IMR-90 (cell line): ENCODE results near the gene OXSR1.

Experiments used
- CEBPB ChIP-seq: IDR thresholded peaks from 2 replicates; pipeline ENCODE4 v1.6.1; 2012; ENCODE audit warnings: low read depth, low read length, improper control_type of control experiment
- CHD1 ChIP-seq: IDR thresholded peaks from 2 replicates; pipeline ENCODE4 v1.6.1; 2012; ENCODE audit warnings: low read depth, low read length, improper control_type of control experiment
- CTCF ChIP-seq: conservative IDR thresholded peaks from 2 replicates; pipeline ENCODE4 v1.5.1; 2012; ENCODE audit warnings: mild to moderate bottlenecking, low read depth, low read length, improper control_type of control experiment
- FOS ChIP-seq: fragments of 150-350 bp; IDR thresholded peaks from 2 replicates; pipeline ENCODE4 v1.6.1; 2016; ENCODE audit warnings: low read depth, low read length
- MAFK ChIP-seq: IDR thresholded peaks from 2 replicates; pipeline ENCODE4 v1.6.1; 2012; ENCODE audit warnings: low read depth, low read length, improper control_type of control experiment
- MAZ ChIP-seq: IDR thresholded peaks from 2 replicates; pipeline ENCODE4 v1.6.1; 2012; ENCODE audit warnings: low read depth, mild to moderate bottlenecking, low read length, improper control_type of control experiment, moderate library complexity, borderline replicate concordance
- MXI1 ChIP-seq: IDR thresholded peaks from 2 replicates; pipeline ENCODE4 v1.6.1; 2012; ENCODE audit warnings: low read depth, mild to moderate bottlenecking, low read length, moderate library complexity, borderline replicate concordance
- POLR2A ChIP-seq: IDR thresholded peaks from 2 replicates; pipeline ENCODE4 v1.6.1; 2012; ENCODE audit warnings: mild to moderate bottlenecking, low read depth, low read length
- RAD21 ChIP-seq: IDR thresholded peaks from 2 replicates; pipeline ENCODE4 v1.6.1; 2012; ENCODE audit warnings: low read length, improper control_type of control experiment
- RCOR1 ChIP-seq: IDR thresholded peaks from 2 replicates; pipeline ENCODE4 v1.6.1; 2012; ENCODE audit warnings: mild to moderate bottlenecking, low read length, improper control_type of control experiment; ENCODE audit not compliant: insufficient replicate concordance
- RFX5 ChIP-seq: IDR thresholded peaks from 2 replicates; pipeline ENCODE4 v1.8.0; 2012; ENCODE audit warnings: low read depth, mild to moderate bottlenecking, low read length, moderate library complexity
- SMC3 ChIP-seq: fragments of 150-350 bp; IDR thresholded peaks from 2 replicates; pipeline ENCODE4 v1.6.1; 2016; ENCODE audit warnings: low read depth, mild to moderate bottlenecking, antibody characterized with exemption, low read length, moderate library complexity
- USF2 ChIP-seq: fragments of 150-350 bp; IDR thresholded peaks from 2 replicates; pipeline ENCODE4 v1.6.1; 2017; ENCODE audit warnings: mild to moderate bottlenecking, antibody characterized with exemption, low read length, low read depth

- no peak for TF ChIP-seq CTCF
- no peak for TF ChIP-seq MXI1
- TF ChIP-seq SMC3: no peak
- TF ChIP-seq POLR2A: no peak
- no peak for TF ChIP-seq USF2
- no peak for TF ChIP-seq CEBPB
- TF ChIP-seq RFX5: no peak
- TF ChIP-seq MAFK: no peak
- TF ChIP-seq MAZ: no peak
- no peak for TF ChIP-seq RCOR1
- no peak for TF ChIP-seq FOS
- TF ChIP-seq CHD1: no peak
- no peak for TF ChIP-seq RAD21
Observed at GRCh38 chr3:38118421-38119247, 46.7 kb upstream of the OXSR1 start.
